GM12874 (cell line): ENCODE data around the gene KIF1A.

Experiments used
- CTCF ChIP-seq: IDR thresholded peaks from 2 replicates; pipeline ENCODE4 v1.5.1; 2011; ENCODE audit warnings: low read depth, mild to moderate bottlenecking, control low read depth, low read length, moderate library complexity; ENCODE audit not compliant: insufficient read depth

Gene KIF1A

GRCh38 chr2:240820607-240821428 lies 799 bp upstream of the KIF1A start:
- no peak for TF ChIP-seq CTCF

GRCh38 chr2:240819126-240819857 lies 727 bp downstream of the KIF1A start:
- TF ChIP-seq CTCF = no peak

DNA sequence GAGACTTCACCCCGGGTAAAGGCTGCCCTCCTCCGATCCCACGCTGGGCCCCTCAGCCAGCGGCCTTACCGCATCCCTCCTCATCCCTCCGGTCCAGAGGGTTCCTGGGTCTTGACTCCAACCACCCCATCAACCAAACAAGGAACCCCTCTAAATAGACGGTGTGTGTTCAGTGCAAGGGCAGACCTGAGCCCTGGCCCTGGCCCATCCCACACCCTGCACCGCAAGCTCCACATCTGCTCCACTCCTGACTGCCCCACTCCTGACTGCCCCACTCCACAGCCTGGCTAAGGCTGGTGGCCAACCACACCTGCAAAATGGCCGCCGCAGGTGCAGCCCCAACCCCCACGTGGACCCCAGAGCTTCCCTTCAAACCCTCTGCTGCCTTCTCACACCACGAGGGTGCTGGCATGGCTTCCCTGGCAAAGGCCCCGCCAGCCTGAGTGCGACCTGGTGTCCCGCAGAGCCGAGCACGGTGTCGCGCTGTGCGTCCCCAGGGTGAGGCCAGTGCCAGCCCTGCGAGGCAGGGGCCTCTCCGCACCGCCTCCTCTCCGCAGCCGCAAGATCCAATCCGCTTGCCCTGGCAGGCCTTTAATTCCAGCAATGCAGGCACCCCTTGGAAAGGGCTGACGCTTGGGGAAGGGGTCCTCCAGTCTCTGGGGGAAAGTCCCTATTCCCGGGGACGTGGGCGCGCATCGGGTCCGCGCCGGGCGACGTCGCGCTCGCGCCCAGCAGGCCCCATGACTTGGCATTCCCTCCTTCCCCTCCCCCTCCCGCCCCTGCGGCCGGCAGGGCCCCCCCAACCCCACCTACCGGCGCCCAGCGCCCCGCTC lies 1.5 kb downstream of the KIF1A start:
- no peak for TF ChIP-seq CTCF

- TF ChIP-seq CTCF = no peak
Observed at GRCh38 chr2:240817496-240818292, 2.3 kb downstream of the KIF1A start.

DNA sequence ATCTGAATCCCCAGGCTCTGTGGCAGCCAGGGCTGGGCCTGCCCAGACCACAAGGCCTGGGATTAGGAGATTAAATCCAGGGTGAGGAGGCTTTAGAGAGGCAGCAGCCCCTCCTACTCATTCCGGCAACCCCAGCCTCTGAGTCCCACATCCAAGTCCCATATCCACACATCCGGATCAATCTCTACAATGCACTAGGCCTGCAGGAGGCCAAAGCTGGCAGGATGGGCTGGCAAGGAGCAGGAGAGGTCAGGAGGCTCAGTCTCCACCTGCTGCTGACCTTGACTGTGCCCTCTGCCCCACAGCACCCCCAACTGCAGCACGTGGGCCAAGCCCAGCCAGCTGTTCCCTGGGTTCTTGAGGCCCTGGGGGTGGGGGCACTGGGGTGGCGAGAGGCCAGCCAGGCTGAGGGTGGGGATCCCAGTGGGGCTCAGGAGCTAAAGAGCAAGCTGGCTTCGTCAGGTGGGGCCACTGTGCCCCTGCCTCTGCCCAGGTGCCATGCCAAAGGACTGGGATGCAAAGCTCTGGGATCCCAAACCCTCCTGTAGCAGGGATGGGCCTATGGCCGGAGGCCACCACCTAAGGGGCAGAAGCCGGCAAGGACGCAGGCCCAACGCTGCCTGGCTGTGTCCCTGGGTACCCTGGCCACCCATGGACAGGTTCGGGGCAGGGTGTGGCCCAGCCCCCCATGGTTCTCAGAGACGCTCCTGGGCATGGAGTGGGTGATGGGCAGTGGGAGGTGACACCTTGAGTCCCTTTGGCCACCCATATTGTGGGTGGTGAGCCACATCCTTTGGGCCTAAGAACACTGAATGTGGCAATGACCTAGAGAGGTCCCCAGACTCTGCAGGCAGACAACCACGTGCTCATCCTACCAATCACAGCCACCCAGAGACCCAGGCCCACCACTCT lies 3.2 kb downstream of the KIF1A start:
- TF ChIP-seq CTCF = no peak

DNA sequence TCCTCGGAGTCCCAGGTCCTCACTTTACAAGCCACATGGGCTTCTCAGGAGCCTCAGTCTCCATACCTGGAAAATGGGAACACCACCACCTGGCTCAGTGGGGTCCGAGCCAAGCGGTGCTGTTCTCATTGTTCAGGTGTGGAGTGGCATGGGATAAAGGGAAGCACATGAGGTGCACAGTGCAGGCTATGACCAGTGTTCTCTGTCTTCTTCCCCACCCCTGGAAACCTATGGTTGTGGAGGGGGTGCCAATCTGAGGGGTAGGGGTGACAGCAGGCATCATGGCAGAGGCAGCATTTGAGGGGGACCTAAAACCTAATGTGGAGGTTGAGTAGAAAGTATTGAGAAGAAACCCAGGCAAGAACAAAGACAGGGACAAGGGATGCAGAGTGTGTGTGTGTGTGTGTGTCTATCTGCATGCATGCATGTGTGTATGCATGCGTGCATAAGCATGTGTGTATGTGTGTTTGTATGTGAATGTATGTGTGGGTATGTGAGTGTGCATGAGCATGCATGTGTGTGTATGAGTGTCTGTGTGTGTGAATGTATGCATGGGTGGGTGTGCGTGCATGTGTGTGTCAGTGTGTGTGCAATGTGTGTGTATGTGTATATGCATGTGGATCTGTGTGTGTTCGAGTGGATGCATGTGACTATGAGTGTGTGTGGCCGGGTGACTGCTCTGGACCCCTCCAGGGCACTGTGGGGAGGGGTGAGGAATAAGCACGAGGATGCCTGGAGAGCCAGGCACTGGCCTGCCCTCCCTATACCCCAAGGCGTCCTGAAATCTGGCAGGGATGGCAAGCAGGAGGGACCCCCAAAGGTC lies 4.0 kb downstream of the KIF1A start:
- no peak for TF ChIP-seq CTCF
